ENCODE results near the gene BMP5.

The BMP5 gene

GRCh38 chr6:55708711-55709110, 166.7 kb downstream of the BMP5 start:
- no peak for DNase-seq (ENCODE audit: low read depth)

GRCh38 chr6:55705451-55706440, 169.6 kb downstream of the BMP5 start:
- DNase-seq (ENCODE audit: low read depth), result no peak

GRCh38 chr6:55704421-55704820, 171.0 kb downstream of the BMP5 start:
- DNase-seq (ENCODE audit: low read depth), result no peak

Data from HS-27A (cell line).